CD4-positive, alpha-beta T cell treated with Interferon gamma for 1 hour (primary cell): ENCODE measurements around the gene NCOA7.
"Not testable (repeated sequence)": the region's sequence is repeated elsewhere in the genome, so short reads cannot be mapped to it uniquely, and the experiment has no call there.

Experiments used
- DNase-seq: peaks from one replicate; pipeline ENCODE4 v3.0.0-alpha.2; 2020

Gene NCOA7

DNA sequence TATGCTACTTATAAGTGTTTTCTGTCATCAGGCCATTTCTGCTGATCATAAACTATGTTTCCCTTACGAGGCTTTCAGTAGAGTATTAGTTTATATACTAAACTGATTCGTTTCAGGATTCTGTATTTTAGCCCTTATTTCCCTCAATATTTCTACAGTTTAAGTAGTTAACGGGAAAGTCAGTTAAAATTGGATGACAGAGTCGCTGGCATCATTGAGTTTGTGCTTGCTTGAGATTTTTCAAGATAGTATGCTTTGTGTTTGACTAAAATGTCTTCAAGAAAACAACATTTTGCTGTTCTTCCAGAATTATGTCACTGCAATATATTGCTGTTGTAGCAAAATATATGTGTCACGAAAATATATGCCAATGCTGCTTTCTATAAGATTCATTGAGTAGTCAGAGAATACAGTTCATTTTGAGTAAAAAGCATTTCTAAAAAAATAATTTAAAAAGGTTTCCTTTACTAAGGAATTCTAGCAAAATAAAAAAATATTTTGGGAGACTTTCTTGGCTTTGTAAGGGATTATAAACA lies 51.4 kb downstream of the NCOA7 start:
- no peak for DNase-seq

DNA sequence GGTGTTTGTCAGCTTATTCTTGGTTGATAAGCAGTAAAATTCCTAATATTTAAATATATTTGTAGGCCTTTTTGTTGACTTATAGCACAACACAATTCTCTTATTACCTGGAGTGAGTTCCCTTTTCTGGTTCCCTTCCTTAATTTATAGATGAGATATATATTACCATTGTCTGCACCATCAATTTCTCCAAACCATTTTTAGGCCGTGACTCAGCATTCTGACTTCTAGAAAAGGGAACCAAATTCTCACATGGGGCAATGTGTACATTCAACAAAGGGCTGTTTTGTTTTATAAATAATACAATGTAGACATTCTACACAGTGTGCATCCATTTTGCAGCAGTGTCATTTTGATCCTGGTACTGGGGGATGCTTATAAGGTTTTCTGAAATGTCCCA lies 52.8 kb downstream of the NCOA7 start:
- no peak for DNase-seq

DNA sequence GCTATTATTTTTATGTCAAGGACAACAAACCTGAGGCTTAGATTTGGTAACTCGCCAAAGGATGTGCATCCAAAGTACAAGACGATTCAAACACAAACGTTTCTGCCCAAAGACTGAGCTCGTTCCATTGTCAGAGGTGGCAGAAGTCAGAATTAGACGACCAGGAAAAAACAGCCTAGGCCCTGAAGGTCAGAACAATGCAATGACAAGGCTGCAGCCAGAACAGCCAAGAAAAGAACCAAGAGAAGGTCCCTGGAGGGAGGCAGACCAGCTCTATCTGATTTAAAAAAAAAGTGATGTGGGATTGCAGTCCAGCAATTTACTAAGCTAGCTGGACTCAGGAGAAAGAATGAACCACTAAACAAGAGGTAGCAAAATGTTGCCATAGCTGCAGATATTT lies 54.2 kb downstream of the NCOA7 start:
- DNase-seq, result no peak

DNA sequence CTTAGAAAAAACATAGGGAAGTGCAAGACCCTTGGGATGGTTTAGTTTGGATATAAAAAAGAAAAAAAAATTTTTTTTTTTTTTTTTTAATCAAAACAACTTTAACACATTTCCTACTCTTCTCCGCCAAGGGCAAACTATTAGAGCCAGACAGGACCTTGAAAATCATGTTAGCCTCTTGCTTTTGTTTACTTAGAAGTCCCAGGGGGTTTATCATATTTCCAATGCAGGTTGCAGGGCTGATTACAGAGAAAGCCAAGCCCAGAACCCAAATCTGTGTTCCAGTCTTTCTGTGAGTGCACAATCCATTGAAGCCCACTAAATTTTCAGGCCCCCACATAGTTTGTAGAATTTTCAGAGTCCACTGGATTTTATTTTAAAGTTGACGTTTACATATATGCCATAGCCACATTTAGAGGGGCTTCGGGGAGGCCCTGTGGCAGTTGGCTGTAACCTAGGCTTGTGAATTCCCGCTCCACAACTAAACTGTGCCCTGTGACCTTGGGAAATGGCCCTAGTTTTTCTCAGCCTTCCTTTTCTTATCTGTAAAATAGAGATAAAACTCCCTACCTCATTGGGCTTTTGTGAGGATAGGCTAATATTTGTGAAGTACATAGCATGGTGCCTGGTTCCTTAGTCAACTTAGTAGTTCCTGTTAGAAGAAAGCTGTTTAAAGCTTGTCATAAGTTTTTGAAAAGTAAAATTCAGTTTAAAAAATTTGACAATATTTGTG lies 55.7 kb downstream of the NCOA7 start:
- no peak for DNase-seq

DNA sequence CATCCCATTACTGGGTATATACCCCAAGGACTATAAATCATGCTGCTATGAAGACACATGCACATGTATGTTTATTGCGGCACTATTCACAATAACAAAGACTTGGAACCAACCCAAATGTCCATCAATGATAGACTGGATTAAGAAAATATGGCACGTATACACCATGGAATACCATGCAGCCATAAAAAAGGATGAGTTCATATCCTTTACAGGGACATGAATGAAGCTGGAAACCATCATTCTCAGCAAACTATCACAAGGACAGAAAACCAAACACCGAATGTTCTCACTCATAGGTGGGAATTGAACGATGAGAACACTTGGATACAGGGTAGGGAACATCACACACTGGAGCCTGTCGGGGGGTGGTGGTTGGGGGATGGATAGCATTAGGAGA lies 57.5 kb downstream of the NCOA7 start:
- DNase-seq, result not testable (repeated sequence)

DNA sequence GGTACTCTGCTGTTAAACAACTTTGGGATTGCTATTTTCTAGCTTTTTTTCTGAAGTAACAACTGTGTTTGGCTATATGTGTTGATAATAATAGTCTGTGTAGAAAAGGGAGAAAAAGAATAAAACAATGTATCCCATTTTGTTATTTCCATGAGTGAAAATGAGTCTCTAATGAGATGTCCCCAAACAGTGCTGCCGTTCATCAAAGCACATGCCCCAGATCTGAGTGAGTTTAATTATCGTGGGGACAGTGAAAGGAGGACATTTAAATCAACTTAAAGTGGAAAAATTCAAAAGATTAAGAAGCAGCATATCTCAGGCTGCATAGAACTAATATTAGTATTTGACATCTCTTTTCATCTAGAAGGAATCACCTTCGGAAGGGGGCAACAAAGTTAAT lies 59.6 kb downstream of the NCOA7 start:
- no peak for DNase-seq

DNA sequence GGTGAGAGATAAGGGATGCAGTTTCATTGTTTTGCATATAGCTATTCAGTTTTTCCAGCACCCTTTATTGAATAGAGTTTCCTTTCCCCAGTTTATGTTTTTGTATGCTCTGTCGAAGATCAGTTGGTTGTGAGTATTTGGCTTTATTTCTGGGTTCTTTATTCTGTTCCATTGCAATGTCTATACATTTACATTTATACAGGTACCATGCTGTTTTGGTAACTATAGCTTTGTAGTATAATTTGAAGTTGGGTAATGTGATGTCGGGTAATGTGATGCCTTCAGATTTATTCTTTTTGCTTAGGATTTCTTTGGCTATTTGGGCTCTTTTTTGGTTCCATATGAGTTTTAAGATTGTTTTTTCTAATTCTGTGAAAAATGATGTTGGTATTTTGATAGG lies 61.8 kb downstream of the NCOA7 start:
- DNase-seq, result no peak

DNA sequence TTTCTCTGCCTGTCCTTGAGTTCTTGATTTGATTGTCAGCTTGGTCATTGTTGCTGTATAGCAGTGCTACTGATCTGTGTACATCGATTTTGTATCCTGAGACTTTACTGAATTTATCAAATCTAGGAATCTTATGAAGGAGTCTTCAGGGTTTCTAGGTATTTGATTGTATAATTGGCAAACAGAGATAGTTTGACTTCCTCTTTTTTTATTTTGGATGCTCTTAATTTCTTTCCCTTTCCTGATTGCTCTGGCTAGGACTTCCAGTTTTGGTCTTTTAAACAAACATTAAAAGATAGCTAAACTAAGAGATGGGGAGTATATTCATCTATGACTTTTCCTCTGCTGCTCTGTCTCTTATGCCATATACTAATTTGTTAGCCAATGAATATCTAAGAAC lies 62.4 kb downstream of the NCOA7 start:
- no peak for DNase-seq

DNA sequence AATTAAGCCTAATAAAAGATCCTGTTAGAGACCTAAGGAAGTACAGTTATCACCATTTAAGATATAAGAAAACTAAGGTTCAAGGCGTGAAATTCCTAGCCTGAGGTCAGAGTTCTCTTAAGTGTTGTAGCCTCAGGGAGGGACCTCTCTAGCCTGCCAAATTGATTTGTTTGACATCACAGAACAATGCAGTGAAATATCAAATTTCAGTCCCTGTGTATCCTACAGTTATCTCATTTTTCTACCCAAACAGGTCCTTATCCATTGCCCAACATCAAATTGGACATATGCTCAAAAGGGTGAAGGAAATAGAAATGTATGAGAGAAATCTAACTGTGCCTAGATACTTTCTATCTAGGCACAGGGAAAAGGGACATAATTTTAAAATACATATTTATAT lies 63.0 kb downstream of the NCOA7 start:
- DNase-seq, result no peak

DNA sequence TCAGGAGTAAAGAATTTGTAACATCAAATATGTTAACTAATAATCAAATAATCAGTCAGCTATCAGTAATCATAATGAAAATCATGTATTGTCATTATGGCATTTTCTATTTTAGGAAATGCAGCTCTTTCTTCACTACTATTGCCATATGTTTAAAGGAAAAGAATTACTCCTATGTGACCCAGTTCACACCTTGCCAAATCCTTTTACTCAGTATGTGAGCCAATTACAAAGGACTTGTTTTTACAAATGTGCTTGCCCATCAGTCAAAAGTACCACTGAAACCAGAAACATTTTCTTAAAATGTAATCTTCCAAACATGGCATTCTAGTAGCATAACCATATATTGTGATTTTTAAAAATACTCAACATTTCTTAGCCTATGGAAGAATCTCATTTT lies 63.6 kb downstream of the NCOA7 start:
- no peak for DNase-seq

DNA sequence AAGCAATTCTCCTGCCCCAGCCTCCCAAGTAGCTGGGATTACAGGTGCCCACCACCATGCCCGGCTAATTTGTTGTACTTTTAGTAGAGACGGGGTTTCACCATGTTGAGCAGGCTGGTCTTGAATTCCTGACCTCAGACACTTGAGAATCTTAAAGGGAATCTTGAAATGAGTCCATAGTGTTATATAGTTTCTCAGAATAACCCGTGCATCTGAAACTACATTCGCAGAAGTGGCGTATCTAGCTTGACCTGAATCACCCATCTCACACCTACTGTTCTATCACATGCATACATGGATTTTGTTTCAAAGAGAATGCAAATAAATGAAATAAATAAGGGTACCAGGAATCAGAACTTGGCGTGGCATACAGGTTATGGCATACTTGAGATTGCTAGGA lies 65.0 kb downstream of the NCOA7 start:
- DNase-seq, result no peak

DNA sequence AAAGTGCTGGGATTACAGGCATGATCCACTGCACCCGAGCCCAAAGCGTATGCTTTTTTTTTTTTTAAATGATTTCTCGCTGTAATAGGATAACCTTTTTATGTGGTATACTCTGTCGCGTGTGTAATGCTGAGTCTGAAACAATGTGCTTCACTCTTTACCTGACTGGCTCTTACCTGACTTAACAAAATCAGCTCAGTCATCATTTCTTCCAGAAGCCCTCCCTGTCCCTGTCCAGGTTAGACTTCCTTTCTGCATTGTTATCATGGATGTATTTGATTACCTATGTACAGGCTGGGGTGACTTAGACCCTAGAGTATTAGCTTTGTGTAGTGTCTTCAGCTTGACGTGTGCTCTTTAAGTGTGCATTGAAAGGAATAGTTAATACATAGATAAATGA lies 67.1 kb downstream of the NCOA7 start:
- DNase-seq, result no peak

DNA sequence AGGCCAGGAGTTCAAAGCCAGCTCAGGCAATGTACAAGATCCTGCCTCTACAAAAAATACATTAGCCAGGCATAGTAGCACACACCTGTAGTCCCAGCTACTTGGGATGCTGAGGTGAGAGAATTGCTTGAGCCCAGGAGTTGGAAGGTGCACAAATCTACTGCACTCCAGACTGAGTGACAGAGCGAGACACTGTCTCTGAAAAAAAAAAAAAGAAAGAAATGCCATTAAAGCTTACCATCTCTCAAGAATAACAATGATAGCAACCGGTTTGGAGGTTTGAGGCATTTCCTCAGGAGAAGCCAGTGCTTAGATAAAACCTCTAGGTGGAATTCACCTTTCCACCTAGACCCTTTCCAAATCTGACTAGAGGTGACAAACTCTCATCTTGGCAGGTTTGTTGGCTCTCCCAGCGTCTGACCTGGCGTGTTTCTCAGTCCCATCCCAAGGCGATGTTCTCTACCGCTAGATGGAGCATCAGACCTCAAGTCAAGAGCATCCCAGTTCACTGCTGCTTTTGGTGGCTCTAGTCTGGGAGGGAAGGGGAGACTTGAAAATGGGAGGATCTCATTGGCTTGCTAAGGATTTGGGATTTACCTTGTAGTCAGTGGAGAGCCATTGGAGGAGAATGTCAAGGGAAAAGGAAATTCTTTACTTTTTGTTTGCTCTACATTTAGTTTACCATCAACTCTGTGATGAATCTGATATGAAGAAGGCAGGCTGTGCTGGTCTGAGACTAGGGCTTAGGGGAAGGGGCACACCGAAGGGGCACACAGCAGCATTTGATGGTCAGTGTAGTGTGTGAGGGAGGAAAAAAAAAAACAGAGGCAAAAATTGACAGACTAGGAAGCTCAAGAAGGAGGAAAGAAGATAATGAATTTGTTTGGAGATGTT lies 67.9 kb downstream of the NCOA7 start:
- DNase-seq, result no peak

DNA sequence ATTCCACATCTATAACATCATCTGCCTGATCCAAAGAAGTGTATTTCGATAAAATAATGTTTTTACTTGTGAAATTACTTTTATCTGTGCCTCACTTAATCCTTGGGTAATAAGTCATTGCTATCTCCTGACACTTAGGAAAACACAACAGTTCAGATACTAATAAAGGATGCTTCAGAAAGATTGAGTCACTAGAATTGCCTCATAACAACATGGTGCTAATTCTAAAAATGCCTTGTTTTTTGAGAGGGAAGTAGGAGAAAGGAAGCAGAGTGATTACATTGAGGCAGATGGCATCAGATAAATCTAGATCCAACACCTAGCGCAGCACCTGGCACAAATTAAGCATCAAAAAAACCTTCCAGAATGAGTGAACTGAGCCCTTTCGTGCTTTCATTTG lies 69.0 kb downstream of the NCOA7 start:
- no peak for DNase-seq

DNA sequence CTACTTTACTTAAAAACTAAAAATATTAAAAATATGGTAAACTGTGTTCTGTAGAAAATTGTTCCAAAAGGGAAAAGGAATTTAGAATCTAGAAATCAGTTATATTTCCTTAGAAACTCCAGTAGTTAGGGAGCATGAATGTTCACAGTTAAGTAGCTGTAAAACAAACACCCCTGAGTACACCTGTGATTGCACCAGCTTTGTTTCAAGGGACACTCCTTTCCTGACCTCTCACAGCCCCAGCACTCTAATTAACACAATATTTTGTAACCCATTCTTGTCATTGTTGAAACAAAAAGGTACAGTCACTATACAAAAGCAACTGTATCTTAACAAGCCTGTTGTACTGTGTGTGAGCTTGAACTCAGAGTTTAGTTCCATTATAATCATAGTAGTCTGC lies 72.3 kb downstream of the NCOA7 start:
- no peak for DNase-seq

DNA sequence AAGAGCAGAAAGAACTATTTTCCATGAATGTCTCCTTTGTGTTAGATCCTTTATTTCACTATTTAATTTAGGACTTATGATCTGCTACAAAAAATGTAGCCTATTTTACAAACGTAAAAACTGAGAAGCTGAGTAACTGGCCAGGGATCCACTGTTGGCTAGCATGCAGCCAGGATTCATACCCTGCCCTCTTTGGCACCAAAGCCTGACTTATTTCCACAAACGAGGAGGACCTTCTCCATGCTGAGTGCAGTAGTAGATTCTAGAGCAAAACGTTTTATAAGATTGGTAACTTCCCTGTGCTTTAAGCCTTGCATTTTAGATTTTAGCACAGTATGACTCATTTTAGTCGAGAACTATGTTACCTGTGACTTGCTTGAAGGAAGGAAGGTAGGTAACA lies 74.3 kb downstream of the NCOA7 start:
- DNase-seq, result no peak

DNA sequence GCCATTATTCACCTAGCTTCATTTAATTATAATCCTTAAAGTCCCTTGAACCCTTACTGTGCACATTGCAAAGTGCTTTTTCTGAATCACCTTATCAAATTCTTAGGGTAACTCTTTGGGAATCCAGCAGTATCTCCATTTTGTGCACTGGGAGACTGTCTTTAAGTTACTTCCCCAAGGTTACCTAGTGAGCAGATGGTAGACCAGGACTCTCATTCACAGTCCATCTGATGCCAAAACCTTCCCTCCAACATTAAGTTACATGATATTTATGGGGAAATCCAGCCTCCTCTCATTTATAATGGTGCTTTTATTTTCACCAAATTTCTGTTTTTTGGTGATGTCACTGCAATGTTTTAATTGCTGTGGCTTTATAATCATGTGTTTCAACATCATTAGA lies 75.7 kb downstream of the NCOA7 start:
- no peak for DNase-seq

DNA sequence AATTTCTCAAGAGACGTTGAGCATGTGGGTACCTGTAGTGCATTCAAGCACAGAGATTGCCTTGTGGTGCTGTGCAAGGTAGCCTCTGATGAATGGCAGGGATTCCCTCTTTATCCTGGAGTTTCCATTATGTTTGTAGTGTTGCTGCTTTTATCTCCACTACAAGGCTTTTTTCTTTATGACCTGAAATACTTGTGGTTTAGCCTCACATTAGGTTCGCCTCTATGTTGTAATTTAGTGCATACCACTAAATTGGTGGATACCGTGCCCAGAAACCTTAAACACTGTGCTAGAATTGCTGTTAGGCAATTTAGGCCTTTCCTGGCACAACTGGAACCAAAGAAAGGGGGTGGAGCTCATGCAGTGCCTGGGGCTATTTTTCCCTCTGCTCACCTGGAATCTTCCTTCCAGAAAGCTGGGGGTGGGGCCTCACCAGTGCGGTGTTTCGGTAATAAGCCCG lies 76.8 kb downstream of the NCOA7 start:
- no peak for DNase-seq

DNA sequence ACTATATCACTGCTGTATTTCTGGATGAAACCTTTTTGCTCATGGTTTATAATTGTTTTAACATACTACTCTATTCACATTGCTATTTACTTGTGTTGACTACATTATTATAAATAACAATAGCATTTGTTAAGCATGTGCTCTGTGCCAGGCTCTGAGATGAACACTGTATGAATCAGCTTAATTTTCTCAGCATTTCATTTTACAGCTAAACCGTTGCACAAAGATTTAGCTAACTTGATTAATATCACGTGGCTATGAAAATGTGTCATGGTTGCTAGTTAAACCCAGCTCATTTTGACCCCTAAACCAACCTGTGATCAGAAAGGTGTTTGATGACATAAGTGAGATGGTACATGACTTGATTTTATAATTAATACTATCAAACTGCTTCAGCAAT lies 77.5 kb downstream of the NCOA7 start:
- no peak for DNase-seq

DNA sequence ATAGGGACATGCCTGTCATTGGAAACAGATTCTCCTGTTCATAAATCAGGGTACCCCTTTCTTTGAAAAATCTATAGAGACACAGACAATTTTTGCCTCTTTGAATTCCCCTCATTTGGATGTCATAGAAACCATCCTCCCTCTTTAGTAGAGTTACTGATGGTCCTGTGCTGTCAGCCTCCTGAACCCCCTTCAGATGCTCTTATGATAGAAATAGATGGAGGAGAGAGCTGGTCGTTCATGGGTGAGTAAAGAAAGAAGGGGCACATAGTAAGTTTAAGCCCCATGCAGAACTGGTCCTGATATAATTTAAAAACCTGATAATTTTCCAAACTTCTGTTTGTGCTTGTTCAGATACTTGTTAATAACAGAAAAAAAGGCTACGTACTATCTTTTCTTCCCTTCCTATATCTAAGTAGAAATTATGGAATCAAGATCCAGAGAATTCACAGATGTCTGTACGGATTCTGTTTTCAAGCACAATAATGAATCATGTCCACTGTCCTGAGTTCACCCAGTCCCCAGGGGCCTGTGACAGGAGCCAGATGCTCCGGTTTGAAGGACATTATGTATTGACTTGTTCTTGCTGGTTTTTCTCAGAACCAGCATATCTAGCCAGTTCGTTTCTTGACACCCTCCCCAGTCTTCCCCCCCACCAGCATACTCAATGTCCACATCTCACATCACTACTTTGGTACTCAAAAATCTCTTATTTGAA lies 78.1 kb downstream of the NCOA7 start:
- no peak for DNase-seq

DNA sequence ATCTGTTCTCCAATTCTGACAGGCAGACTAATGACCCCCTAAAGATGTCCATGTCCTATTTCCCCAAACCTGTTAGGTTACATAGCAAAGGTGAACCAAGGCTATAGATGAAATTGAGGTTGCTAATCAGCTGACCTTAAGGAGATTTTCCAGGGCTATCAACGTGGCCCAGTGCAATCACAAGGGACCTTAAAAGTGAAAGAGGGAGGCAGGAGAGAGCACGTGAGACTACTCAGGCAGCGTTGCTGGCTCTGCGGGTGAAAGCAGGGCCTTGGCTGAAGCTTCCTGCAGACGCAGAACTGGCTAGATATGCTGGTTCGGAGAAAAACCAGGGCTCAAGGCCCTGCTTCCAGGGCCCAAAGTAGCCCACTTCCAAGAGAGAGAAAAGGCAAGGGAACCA lies 78.7 kb downstream of the NCOA7 start:
- DNase-seq, result no peak

DNA sequence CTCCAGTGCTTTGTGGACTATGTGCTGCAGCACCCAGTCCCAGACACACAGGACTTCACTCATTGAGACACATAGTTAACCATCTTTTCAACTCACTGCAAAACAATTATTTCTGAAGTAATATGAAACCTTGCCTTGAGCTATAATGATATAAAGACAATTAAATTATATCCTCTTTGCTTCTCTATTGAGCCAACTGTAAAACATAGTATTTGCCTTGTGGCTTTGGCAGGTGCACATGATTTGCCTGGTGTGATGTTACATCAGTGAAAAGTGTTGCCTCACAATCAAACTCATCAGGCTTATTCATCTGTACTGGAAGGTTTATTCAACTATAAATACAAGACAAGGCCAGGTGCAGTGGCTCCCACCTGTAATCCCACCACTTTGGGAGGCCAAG lies 80.6 kb downstream of the NCOA7 start:
- DNase-seq, result no peak

DNA sequence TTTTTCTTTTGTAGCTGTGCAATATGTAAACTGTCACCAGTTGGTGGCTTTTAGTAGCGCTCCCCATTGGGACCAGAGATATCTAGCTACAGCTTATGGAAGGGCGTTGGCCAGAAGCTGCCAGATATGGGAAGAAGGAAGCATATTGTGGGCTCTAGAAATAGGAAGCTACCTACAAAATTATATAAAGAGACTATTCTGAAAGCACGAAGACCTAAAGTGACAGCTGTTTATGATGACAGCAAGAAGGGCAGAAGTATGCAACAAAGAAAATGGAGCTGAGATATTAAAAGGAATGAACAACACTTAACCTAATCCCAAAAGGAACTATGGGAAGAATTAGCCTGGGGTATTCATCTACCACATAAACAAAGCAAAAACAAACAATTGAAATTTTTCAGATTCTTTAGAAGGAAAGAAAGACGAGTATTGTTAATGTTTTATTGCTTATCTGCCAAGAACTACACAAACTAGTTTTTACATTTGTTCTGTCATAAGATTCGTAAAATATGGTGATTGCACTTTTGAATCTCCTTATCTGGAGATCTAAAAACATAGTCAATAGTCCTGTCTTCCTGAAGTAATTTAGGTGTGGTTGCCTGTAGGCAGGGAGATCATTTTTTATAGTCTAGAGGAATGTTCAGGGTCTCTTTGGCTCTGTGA lies 81.6 kb downstream of the NCOA7 start:
- DNase-seq, result no peak
